Measurements from ENCODE around the gene RAD52.

RAD52 gene

GRCh38 chr12:988646-989045, 39.2 kb upstream of the RAD52 start:
- no peak for DNase-seq
- intact Hi-C loops (cut with DNase I; ENCODE audit: low total_unique reads) = no loop called here
- no peak for TF ChIP-seq CTCF (IDR thresholded peaks at IDR 0.05)
- peak overlapping the region in 1 of 2 donors; percentile 98 for H3K27ac ChIP-seq
- H3K4me1 ChIP-seq = peaks cover 0 to 33% (median 24%) of the 10 kb centered on the region in 4 donors
- H3K36me3 ChIP-seq = no peaks in the 10 kb centered on the region
- no peaks in the 10 kb centered on the region for H3K9me3 ChIP-seq
- H3K4me3 ChIP-seq = peak overlapping the region in 1 of 2 donors; percentile 98
- H3K27me3 ChIP-seq = no peaks in the 10 kb centered on the region

- TF ChIP-seq CTCF (IDR thresholded peaks at IDR 0.05) = no peak
- no peak for DNase-seq
- no peaks in the 10 kb centered on the region for H3K36me3 ChIP-seq
- no peaks in the 10 kb centered on the region for H3K9me3 ChIP-seq
- no peaks in the 10 kb centered on the region for H3K27me3 ChIP-seq
- no peak overlapping the region for H3K4me3 ChIP-seq
- H3K4me1 ChIP-seq = no peaks in the 10 kb centered on the region
- intact Hi-C loops (cut with DNase I; ENCODE audit: low total_unique reads) = no loop called here
- no peak overlapping the region for H3K27ac ChIP-seq
These were observed 32.5 kb upstream of the RAD52 start for GRCh38 chr12:981961-982360.

- no peak for TF ChIP-seq CTCF (IDR thresholded peaks at IDR 0.05)
- Histone ChIP-seq H3K4me1 (no peaks in the 10 kb centered on the region), H3K27ac (no peak overlapping the region), H3K36me3 (no peaks in the 10 kb centered on the region), H3K4me3 (no peak overlapping the region), H3K27me3 (no peaks in the 10 kb centered on the region), H3K9me3 (no peaks in the 10 kb centered on the region)
- DNase-seq = no peak
- intact Hi-C loops (cut with DNase I; ENCODE audit: low total_unique reads) = no loop called here
These were observed 31.8 kb upstream of the RAD52 start for GRCh38 chr12:981176-981828.

- no peaks in the 10 kb centered on the region for H3K4me1 ChIP-seq
- no peak overlapping the region for H3K4me3 ChIP-seq
- no peaks in the 10 kb centered on the region for H3K36me3 ChIP-seq
- DNase-seq = no peak
- TF ChIP-seq CTCF (IDR thresholded peaks at IDR 0.05) = no peak
- no peaks in the 10 kb centered on the region for H3K27me3 ChIP-seq
- no peaks in the 10 kb centered on the region for H3K9me3 ChIP-seq
- intact Hi-C loops (cut with DNase I; ENCODE audit: low total_unique reads) = no loop called here
- no peak overlapping the region for H3K27ac ChIP-seq
These were observed 29.9 kb upstream of the RAD52 start for GRCh38 chr12:979349-979748.

- intact Hi-C loops (cut with DNase I; ENCODE audit: low total_unique reads) = no loop called here
- Histone ChIP-seq H3K4me3 (no peak overlapping the region), H3K9me3 (no peaks in the 10 kb centered on the region), H3K4me1 (no peaks in the 10 kb centered on the region), H3K36me3 (no peaks in the 10 kb centered on the region), H3K27me3 (no peaks in the 10 kb centered on the region), H3K27ac (no peak overlapping the region)
- DNase-seq = no peak
- no peak for TF ChIP-seq CTCF (IDR thresholded peaks at IDR 0.05)
These were observed 27.7 kb upstream of the RAD52 start for GRCh38 chr12:977156-977555.

- intact Hi-C loops (cut with DNase I; ENCODE audit: low total_unique reads) = no loop called here
- H3K4me1 ChIP-seq = no peaks in the 10 kb centered on the region
These were observed 27.1 kb upstream of the RAD52 start for GRCh38 chr12:976644-977043.

More at GRCh38 chr12:976644-977043, 27.1 kb upstream of the RAD52 start:
- DNase-seq = no peak
- no peaks in the 10 kb centered on the region for H3K36me3 ChIP-seq
- H3K27me3 ChIP-seq = no peaks in the 10 kb centered on the region
- TF ChIP-seq CTCF (IDR thresholded peaks at IDR 0.05) = no peak
- H3K9me3 ChIP-seq = no peaks in the 10 kb centered on the region
- no peak overlapping the region for H3K27ac ChIP-seq
- H3K4me3 ChIP-seq = no peak overlapping the region

Measured in tibial artery (tissue), 4 donors.